Natural killer cell (primary cell): Measurements from ENCODE around the gene TREX2. TPM values are rescaled to one million over a fixed set of nuclear protein-coding genes. Genes with fewer than 3 reads are reported as not detected.

Experiments used
- ATAC-seq, 3 donors: fragments of 150-1000 bp in 2 of 3; fragments of 200-7000 bp in 1 of 3; cut with Tn5 transposase; 1 replicate in 1 of 3; 2 replicates in 2 of 3; pipeline ENCODE4 v1.10.0; 2021; ENCODE audit warnings: mild to moderate bottlenecking in 2 of 3, moderate library complexity in 2 of 3
- DNase-seq, 2 donors: peaks; one replicate each; pipeline versions ENCODE4 v3.0.0 to v3.0.0-alpha.2; 2013 to 2021; ENCODE audit warnings: mixed read lengths in 1 of 2
- H3K27ac ChIP-seq: one replicate; pipeline ENCODE4 v1.5.1; 2013; ENCODE audit warnings: mild to moderate bottlenecking, low read length
- H3K27me3 ChIP-seq: one replicate; pipeline ENCODE4 v1.6.1; 2013; ENCODE audit warnings: low read length; ENCODE audit not compliant: control insufficient read depth, insufficient read depth
- H3K36me3 ChIP-seq: one replicate; pipeline ENCODE4 v1.6.1; 2013; ENCODE audit warnings: low read length; ENCODE audit not compliant: control insufficient read depth, insufficient read depth
- H3K4me1 ChIP-seq: one replicate; pipeline ENCODE4 v1.6.1; 2013; ENCODE audit warnings: low read length; ENCODE audit not compliant: control insufficient read depth, insufficient read depth
- H3K4me3 ChIP-seq: one replicate; pipeline ENCODE4 v1.5.1; 2013; ENCODE audit warnings: low read length
- H3K9me3 ChIP-seq: one replicate; pipeline ENCODE4 v1.6.1; 2013; ENCODE audit warnings: low read length; ENCODE audit not compliant: control insufficient read depth, insufficient read depth
- H3K27ac Mint-ChIP-seq, 2 donors: one replicate each; pipeline ENCODE4 v1.8.0; 2022; ENCODE audit warnings: mild to moderate bottlenecking in 2 of 2, mixed read lengths in 2 of 2, moderate library complexity in 1 of 2
- H3K27me3 Mint-ChIP-seq, 2 donors: one replicate each; pipeline ENCODE4 v1.8.0; 2022; ENCODE audit warnings: low read depth in 2 of 2, mixed read lengths in 2 of 2
- H3K36me3 Mint-ChIP-seq: one replicate; pipeline ENCODE4 v1.8.0; 2022; ENCODE audit warnings: mixed read lengths
- H3K4me1 Mint-ChIP-seq, 2 donors: one replicate each; pipeline ENCODE4 v1.8.0; 2022; ENCODE audit warnings: mixed read lengths in 2 of 2
- H3K4me3 Mint-ChIP-seq: one replicate; pipeline ENCODE4 v1.8.0; 2022; ENCODE audit warnings: mild to moderate bottlenecking, moderate library complexity, mixed read lengths
- H3K9me3 Mint-ChIP-seq, 2 donors: one replicate each; pipeline ENCODE4 v1.8.0; 2022; ENCODE audit warnings: mixed read lengths in 2 of 2
- CTCF ChIP-seq: fragments of 200-600 bp; IDR thresholded peaks from one replicate; pipeline ENCODE4 v1.8.0; 2022; ENCODE audit warnings: antibody characterized with exemption
- WGBS: methylation state at CpG from one replicate; pipeline ENCODE4 v1.1.7; 2013; ENCODE audit warnings: missing lambda C conversion rate; ENCODE audit not compliant: insufficient coverage; 5-methylcytosine and 5-hydroxymethylcytosine counted together
- intact Hi-C: fragments of 100-400 bp; cut with micrococcal nuclease; formaldehyde crosslinking; loops from one replicate; pipeline ENCODE4 v1.14.2; 2022
- total RNA-seq, 4 donors: library from RNA; stranded (reverse); fragments of 120-200 nt in 1 of 4; gene quantifications; one replicate each; pipeline versions ENCODE4 v1.2.3 to v1.2.4, GENCODE V29; 2013 to 2022

Gene TREX2
- total RNA-seq, 3 donors from 2014 or later (not counting 1 experiment from before 2014, with no cell fraction given), result 1.6 to 3.4 (median 3.1) TPM

GRCh38 chrX:153449368-153450113 is 3.7 kb upstream of the TREX2 start:
- Histone ChIP-seq H3K27ac (no peak overlapping the region), H3K4me3 (no peak overlapping the region), H3K36me3 (peaks cover 2% of the 10 kb centered on the region), H3K4me1 (no peaks in the 10 kb centered on the region), H3K27me3 (no peaks in the 10 kb centered on the region), H3K9me3 (no peaks in the 10 kb centered on the region)
- H3K27me3 Mint-ChIP-seq, result no peaks in the 10 kb centered on the region
- no peak overlapping the region for H3K4me3 Mint-ChIP-seq
- ATAC-seq, result no peak
- intact Hi-C loops, result no loop called here
- no peak for TF ChIP-seq CTCF
- H3K36me3 Mint-ChIP-seq, result no peaks in the 10 kb centered on the region
- 96% methylated on average over 15 of the region's 15 CpGs for WGBS
- H3K27ac Mint-ChIP-seq, result no peak overlapping the region
- H3K9me3 Mint-ChIP-seq, result no peaks in the 10 kb centered on the region
- DNase-seq, result no peak
- H3K4me1 Mint-ChIP-seq, result no peaks in the 10 kb centered on the region

- no peak overlapping the region for H3K4me3 ChIP-seq
- no peak for ATAC-seq
- Mint-ChIP-seq H3K4me3 (no peak overlapping the region), H3K36me3 (no peaks in the 10 kb centered on the region), H3K27ac (no peak overlapping the region), H3K4me1 (no peaks in the 10 kb centered on the region), H3K27me3 (no peaks in the 10 kb centered on the region), H3K9me3 (no peaks in the 10 kb centered on the region)
- no peak for DNase-seq
- intact Hi-C loops, result no loop called here
- H3K36me3 ChIP-seq, result peaks cover 2% of the 10 kb centered on the region
- no peaks in the 10 kb centered on the region for H3K9me3 ChIP-seq
- no peaks in the 10 kb centered on the region for H3K4me1 ChIP-seq
- no peak for TF ChIP-seq CTCF
- H3K27ac ChIP-seq, result no peak overlapping the region
- no peaks in the 10 kb centered on the region for H3K27me3 ChIP-seq
- WGBS, result 95% methylated on average over 19 of the region's 21 CpGs
Observed at GRCh38 chrX:153448556-153449367, 2.9 kb upstream of the TREX2 start.

GRCh38 chrX:153447581-153447960 is 1.7 kb upstream of the TREX2 start:
- Mint-ChIP-seq H3K9me3 (no peaks in the 10 kb centered on the region), H3K27ac (no peak overlapping the region), H3K4me3 (no peak overlapping the region), H3K36me3 (no peaks in the 10 kb centered on the region), H3K4me1 (no peaks in the 10 kb centered on the region), H3K27me3 (no peaks in the 10 kb centered on the region)
- Histone ChIP-seq H3K36me3 (peaks cover 2% of the 10 kb centered on the region), H3K4me3 (no peak overlapping the region), H3K27ac (no peak overlapping the region), H3K4me1 (no peaks in the 10 kb centered on the region), H3K27me3 (no peaks in the 10 kb centered on the region), H3K9me3 (no peaks in the 10 kb centered on the region)
- no peak for ATAC-seq
- intact Hi-C loops, result no loop called here
- DNase-seq, result no peak
- TF ChIP-seq CTCF, result no peak
- WGBS, result 92% methylated on average over 7 of the region's 8 CpGs
